Measurements from ENCODE around the gene CSF2RB. TPM values are rescaled to one million over a fixed set of nuclear protein-coding genes. Genes with fewer than 3 reads are reported as not detected.

CSF2RB gene
- total RNA-seq, 1 donor from 2014 or later, result not detected

DNA sequence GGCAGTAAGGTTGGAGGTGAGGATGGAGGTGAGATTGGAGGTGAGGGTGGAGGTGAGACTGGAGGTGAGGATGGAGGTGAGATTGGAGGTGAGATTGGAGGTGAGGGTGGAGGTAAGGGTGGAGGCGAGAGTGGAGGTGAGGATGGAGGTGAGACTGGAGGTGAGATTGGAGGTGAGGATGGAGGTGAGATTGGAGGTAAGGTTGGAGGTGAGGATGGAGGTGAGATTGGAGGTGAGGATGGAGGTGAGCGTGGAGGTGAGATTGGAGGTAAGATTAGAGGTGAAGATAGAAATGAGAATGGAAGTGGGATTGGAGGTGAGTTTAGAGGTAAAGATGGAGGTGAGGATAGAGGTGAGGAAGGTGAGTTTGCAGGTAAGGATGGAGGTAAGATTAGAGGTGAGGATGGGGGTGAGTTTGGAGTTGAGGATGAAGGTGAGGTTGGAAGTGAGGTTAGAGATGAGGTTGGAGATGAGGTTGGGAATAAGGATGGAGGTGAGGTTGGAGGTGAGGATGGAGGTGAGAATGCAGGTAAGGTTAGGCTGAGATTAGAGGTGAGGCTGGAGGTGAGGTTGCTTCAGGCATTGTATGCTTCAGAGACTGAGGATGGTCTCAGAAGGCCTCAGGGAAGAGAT is 40.4 kb upstream of the CSF2RB start:
- H3K27ac Mint-ChIP-seq, result no peak overlapping the region

DNA sequence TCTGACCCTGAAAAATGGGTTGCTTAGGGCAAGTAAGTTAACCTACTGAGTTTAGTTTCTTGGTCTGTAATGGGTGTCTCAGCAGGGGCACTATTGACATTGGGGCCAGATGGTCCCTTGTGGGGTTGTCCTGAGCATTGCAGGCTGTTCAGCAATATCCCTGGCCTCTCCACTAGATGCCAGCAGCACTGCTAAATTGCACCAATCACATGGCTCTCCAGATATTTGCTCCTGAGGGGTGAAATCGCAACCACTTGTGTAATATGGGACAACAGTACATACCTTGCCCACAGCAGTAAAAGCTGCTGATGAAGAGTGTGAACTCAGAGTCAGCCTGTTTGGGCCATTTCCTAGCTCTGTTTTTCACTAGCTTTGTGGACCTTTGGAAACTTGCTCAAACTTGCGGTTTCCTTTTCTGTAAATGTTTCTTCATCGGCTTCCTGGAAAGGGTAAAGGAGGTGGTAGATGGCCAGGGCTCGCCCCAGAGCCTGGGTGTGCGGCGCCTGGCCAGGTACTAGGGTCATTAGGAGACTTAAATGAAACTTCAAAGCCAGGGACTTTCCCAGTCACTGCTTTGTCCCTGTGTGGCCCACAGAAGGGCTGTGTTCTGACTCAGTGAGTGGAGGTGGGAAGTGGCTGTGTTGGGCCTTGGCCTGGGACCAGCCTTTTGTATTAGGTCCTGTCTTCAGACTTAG is 39.7 kb upstream of the CSF2RB start:
- Mint-ChIP-seq H3K4me1 (no peaks in the 10 kb centered on the region), H3K36me3 (no peaks in the 10 kb centered on the region), H3K27ac (no peak overlapping the region), H3K4me3 (no peak overlapping the region), H3K27me3 (ENCODE audit: insufficient read depth, low read depth) (peaks cover 15% of the 10 kb centered on the region), H3K9me3 (peaks cover 2% of the 10 kb centered on the region)
- H3K79me2 ChIP-seq (ENCODE audit: low read depth), result no peaks in the 10 kb centered on the region
- H2AFZ ChIP-seq (replicated peaks), result no peak overlapping the region
- TF ChIP-seq, protein P1, sequence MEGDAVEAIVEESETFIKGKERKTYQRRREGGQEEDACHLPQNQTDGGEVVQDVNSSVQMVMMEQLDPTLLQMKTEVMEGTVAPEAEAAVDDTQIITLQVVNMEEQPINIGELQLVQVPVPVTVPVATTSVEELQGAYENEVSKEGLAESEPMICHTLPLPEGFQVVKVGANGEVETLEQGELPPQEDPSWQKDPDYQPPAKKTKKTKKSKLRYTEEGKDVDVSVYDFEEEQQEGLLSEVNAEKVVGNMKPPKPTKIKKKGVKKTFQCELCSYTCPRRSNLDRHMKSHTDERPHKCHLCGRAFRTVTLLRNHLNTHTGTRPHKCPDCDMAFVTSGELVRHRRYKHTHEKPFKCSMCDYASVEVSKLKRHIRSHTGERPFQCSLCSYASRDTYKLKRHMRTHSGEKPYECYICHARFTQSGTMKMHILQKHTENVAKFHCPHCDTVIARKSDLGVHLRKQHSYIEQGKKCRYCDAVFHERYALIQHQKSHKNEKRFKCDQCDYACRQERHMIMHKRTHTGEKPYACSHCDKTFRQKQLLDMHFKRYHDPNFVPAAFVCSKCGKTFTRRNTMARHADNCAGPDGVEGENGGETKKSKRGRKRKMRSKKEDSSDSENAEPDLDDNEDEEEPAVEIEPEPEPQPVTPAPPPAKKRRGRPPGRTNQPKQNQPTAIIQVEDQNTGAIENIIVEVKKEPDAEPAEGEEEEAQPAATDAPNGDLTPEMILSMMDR (IDR thresholded peaks at IDR 0.05), result peak; percentile 35
- TF ChIP-seq EZH2 (IDR thresholded peaks at IDR 0.05), result no peak
- no peaks in the 10 kb centered on the region for H3K27me3 ChIP-seq
- H3K36me3 ChIP-seq, result no peaks in the 10 kb centered on the region
- no peak overlapping the region for H3K27ac ChIP-seq
- H3K4me3 ChIP-seq, result no peak overlapping the region
- H3K9ac ChIP-seq, result no peak overlapping the region
- H3K4me2 ChIP-seq, result no peak overlapping the region
- H3K4me1 ChIP-seq, result no peaks in the 10 kb centered on the region
- H3K9me3 ChIP-seq (ENCODE audit: low read depth), result no peaks in the 10 kb centered on the region
- no peaks in the 10 kb centered on the region for H3F3A ChIP-seq (ENCODE audit: low read depth)
- DNase-seq (ENCODE audit: low spot score), result peak; percentile 35
- H4K20me1 ChIP-seq (ENCODE audit: low read depth), result no peaks in the 10 kb centered on the region

More for the DNA sequence above, 40.4 kb upstream of the CSF2RB start:
- Histone ChIP-seq H3K9me3 (ENCODE audit: low read depth) (no peaks in the 10 kb centered on the region), H3F3A (ENCODE audit: low read depth) (no peaks in the 10 kb centered on the region), H3K4me3 (no peak overlapping the region), H2AFZ (replicated peaks) (no peak overlapping the region), H3K27ac (no peak overlapping the region), H4K20me1 (ENCODE audit: low read depth) (no peaks in the 10 kb centered on the region), H3K9ac (no peak overlapping the region), H3K27me3 (no peaks in the 10 kb centered on the region), H3K79me2 (ENCODE audit: low read depth) (no peaks in the 10 kb centered on the region), H3K4me2 (no peak overlapping the region), H3K4me1 (no peaks in the 10 kb centered on the region), H3K36me3 (no peaks in the 10 kb centered on the region)
- no peaks in the 10 kb centered on the region for H3K36me3 Mint-ChIP-seq
- peak overlapping the region; percentile 1 for H3K4me3 Mint-ChIP-seq
- peaks cover 15% of the 10 kb centered on the region for H3K27me3 Mint-ChIP-seq (ENCODE audit: insufficient read depth, low read depth)
- TF ChIP-seq EZH2phosphoT487 (IDR thresholded peaks at IDR 0.05), result no peak
- no peak for TF ChIP-seq EZH2 (IDR thresholded peaks at IDR 0.05)
- TF ChIP-seq, protein P1 (IDR thresholded peaks at IDR 0.05), result no peak
- peaks cover 2% of the 10 kb centered on the region for H3K9me3 Mint-ChIP-seq
- DNase-seq (ENCODE audit: low spot score), result no peak
- no peaks in the 10 kb centered on the region for H3K4me1 Mint-ChIP-seq

DNA sequence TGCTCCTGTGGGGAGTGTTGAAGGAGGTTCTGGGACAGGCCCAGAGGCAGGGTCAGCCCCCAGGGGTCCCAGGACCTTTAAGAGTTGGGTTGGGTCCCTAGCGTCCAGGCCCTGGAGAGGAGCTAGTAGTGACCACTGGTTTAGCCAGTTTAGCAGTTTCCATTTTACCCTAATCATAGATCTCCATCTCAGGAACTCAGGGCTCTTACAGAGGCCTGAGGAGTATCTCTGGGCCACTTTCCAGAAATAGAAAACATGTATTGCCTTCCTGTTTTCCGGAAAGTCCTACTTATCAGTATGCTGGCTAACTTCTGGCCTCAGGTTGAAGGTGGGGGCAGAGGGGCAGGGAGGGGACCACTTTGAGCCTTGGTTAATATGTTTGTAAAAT is 39.1 kb upstream of the CSF2RB start:
- Histone ChIP-seq H3F3A (ENCODE audit: low read depth) (no peaks in the 10 kb centered on the region), H2AFZ (replicated peaks) (no peak overlapping the region), H3K4me3 (no peak overlapping the region), H3K27me3 (no peaks in the 10 kb centered on the region), H3K4me2 (no peak overlapping the region), H4K20me1 (ENCODE audit: low read depth) (no peaks in the 10 kb centered on the region), H3K36me3 (no peaks in the 10 kb centered on the region), H3K27ac (no peak overlapping the region), H3K4me1 (no peaks in the 10 kb centered on the region), H3K9me3 (ENCODE audit: low read depth) (no peaks in the 10 kb centered on the region), H3K9ac (no peak overlapping the region), H3K79me2 (ENCODE audit: low read depth) (no peaks in the 10 kb centered on the region)
- no peak overlapping the region for H3K4me3 Mint-ChIP-seq
- no peak for DNase-seq (ENCODE audit: low spot score)
- H3K36me3 Mint-ChIP-seq, result no peaks in the 10 kb centered on the region
- TF ChIP-seq EZH2 (IDR thresholded peaks at IDR 0.05) (no peak), EZH2phosphoT487 (IDR thresholded peaks at IDR 0.05) (no peak)
- TF ChIP-seq, protein P1 (IDR thresholded peaks at IDR 0.05), result no peak
- no peaks in the 10 kb centered on the region for H3K4me1 Mint-ChIP-seq
- H3K27me3 Mint-ChIP-seq (ENCODE audit: insufficient read depth, low read depth), result peaks cover 15% of the 10 kb centered on the region
- peaks cover 2% of the 10 kb centered on the region for H3K9me3 Mint-ChIP-seq
- no peak overlapping the region for H3K27ac Mint-ChIP-seq
